Tibial nerve (tissue), 4 donors: ENCODE measurements around the gene AVPR1A.

Source experiments
- EP300 ChIP-seq, 2 donors: sonication (generic); formaldehyde crosslinking; IDR thresholded peaks; one replicate each; pipeline ENCODE4 v1.6.1; 2017; ENCODE audit warnings: antibody characterized with exemption in 2 of 2, mild to moderate bottlenecking in 1 of 2
- POLR2A ChIP-seq, 2 donors: fragments of 450-650 bp; IDR thresholded peaks; one replicate each; pipeline ENCODE4 v1.6.1; 2017; ENCODE audit warnings: antibody characterized with exemption in 2 of 2, mild to moderate bottlenecking in 2 of 2, moderate library complexity in 2 of 2
- TF ChIP-seq, protein P1 (sequence below), 5 experiments: fragments of 200-600 bp in 3 of 5; fragments of 450-650 bp in 2 of 5; sonication (generic) in 3 of 5; IDR thresholded peaks; one replicate each; pipeline ENCODE4 v1.5.1; 2016 to 2019; ENCODE audit warnings: antibody characterized with exemption in 5 of 5, mild to moderate bottlenecking in 3 of 5, moderate library complexity in 2 of 5

DNA sequence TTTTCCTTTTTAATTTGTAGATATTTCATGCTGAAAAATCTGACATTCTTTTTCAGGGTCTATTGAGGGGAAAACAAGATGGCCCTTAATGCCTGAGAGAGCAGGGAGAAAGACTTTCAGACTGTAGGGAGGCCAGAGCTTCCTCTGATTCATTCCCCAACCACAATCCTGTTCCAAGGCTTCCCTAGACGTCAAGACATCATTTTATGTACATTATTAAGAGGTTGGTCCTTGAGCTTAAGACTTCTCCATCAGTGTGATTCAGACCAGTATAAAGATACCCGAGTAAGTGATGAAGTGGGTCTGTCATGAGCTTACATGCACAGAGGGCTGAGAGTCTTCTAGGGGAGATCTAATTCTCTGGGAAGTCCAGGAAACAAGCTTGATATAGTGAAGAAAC lies 57.3 kb downstream of the AVPR1A start:
- TF ChIP-seq, protein P1, sequence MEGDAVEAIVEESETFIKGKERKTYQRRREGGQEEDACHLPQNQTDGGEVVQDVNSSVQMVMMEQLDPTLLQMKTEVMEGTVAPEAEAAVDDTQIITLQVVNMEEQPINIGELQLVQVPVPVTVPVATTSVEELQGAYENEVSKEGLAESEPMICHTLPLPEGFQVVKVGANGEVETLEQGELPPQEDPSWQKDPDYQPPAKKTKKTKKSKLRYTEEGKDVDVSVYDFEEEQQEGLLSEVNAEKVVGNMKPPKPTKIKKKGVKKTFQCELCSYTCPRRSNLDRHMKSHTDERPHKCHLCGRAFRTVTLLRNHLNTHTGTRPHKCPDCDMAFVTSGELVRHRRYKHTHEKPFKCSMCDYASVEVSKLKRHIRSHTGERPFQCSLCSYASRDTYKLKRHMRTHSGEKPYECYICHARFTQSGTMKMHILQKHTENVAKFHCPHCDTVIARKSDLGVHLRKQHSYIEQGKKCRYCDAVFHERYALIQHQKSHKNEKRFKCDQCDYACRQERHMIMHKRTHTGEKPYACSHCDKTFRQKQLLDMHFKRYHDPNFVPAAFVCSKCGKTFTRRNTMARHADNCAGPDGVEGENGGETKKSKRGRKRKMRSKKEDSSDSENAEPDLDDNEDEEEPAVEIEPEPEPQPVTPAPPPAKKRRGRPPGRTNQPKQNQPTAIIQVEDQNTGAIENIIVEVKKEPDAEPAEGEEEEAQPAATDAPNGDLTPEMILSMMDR (IDR thresholded peaks at IDR 0.05), result no peak
- TF ChIP-seq POLR2A (IDR thresholded peaks at IDR 0.05) (no peak), EP300 (IDR thresholded peaks at IDR 0.05) (no peak)
